ENCODE measurements around the gene EXOC6B.

EXOC6B gene

GRCh38 chr2:72780477-72780876 lies 45.4 kb downstream of the EXOC6B start:
- Mint-ChIP-seq H3K36me3 (peaks cover 14% of the 10 kb centered on the region), H3K27ac (no peak overlapping the region), H3K27me3 (no peaks in the 10 kb centered on the region), H3K4me1 (peaks cover 4% of the 10 kb centered on the region), H3K9me3 (no peaks in the 10 kb centered on the region), H3K4me3 (no peak overlapping the region)

- no peak overlapping the region for H3K4me3 Mint-ChIP-seq
- no peak overlapping the region for H3K27ac Mint-ChIP-seq
Measured at GRCh38 chr2:72779495-72779894, 46.3 kb downstream of the EXOC6B start.

GRCh38 chr2:72778410-72778809 lies 47.4 kb downstream of the EXOC6B start:
- no peak overlapping the region for H3K27ac Mint-ChIP-seq
- H3K36me3 Mint-ChIP-seq, result peaks cover 2% of the 10 kb centered on the region
- peaks cover 4% of the 10 kb centered on the region for H3K4me1 Mint-ChIP-seq
- no peaks in the 10 kb centered on the region for H3K27me3 Mint-ChIP-seq
- H3K4me3 Mint-ChIP-seq, result no peak overlapping the region
- no peaks in the 10 kb centered on the region for H3K9me3 Mint-ChIP-seq

More at GRCh38 chr2:72779495-72779894, 46.3 kb downstream of the EXOC6B start:
- H3K9me3 Mint-ChIP-seq, result no peaks in the 10 kb centered on the region
- H3K4me1 Mint-ChIP-seq, result peaks cover 4% of the 10 kb centered on the region
- H3K27me3 Mint-ChIP-seq, result no peaks in the 10 kb centered on the region
- peaks cover 10% of the 10 kb centered on the region for H3K36me3 Mint-ChIP-seq

- no peaks in the 10 kb centered on the region for H3K36me3 Mint-ChIP-seq
- H3K4me1 Mint-ChIP-seq, result no peaks in the 10 kb centered on the region
- no peaks in the 10 kb centered on the region for H3K9me3 Mint-ChIP-seq
- no peak overlapping the region for H3K4me3 Mint-ChIP-seq
- no peak overlapping the region for H3K27ac Mint-ChIP-seq
- no peaks in the 10 kb centered on the region for H3K27me3 Mint-ChIP-seq
Measured at GRCh38 chr2:72770879-72771461, 54.9 kb downstream of the EXOC6B start.

GRCh38 chr2:72765997-72766609 lies 59.7 kb downstream of the EXOC6B start:
- Mint-ChIP-seq H3K27ac (no peak overlapping the region), H3K36me3 (peaks cover 12% of the 10 kb centered on the region), H3K9me3 (peaks cover 6% of the 10 kb centered on the region), H3K27me3 (no peaks in the 10 kb centered on the region), H3K4me3 (no peak overlapping the region), H3K4me1 (no peaks in the 10 kb centered on the region)

- peaks cover 6% of the 10 kb centered on the region for H3K9me3 Mint-ChIP-seq
- no peaks in the 10 kb centered on the region for H3K27me3 Mint-ChIP-seq
- no peak overlapping the region for H3K27ac Mint-ChIP-seq
- no peaks in the 10 kb centered on the region for H3K4me1 Mint-ChIP-seq
- peaks cover 20% of the 10 kb centered on the region for H3K36me3 Mint-ChIP-seq
- H3K4me3 Mint-ChIP-seq, result no peak overlapping the region
Measured at GRCh38 chr2:72762276-72762675, 63.6 kb downstream of the EXOC6B start.

GRCh38 chr2:72759755-72760154 lies 66.1 kb downstream of the EXOC6B start:
- Mint-ChIP-seq H3K9me3 (peaks cover 6% of the 10 kb centered on the region), H3K36me3 (peaks cover 20% of the 10 kb centered on the region), H3K4me3 (no peak overlapping the region), H3K4me1 (no peaks in the 10 kb centered on the region), H3K27me3 (no peaks in the 10 kb centered on the region), H3K27ac (no peak overlapping the region)

GRCh38 chr2:72757177-72757775 lies 68.6 kb downstream of the EXOC6B start:
- peaks cover 12% of the 10 kb centered on the region for H3K36me3 Mint-ChIP-seq
- no peak overlapping the region for H3K4me3 Mint-ChIP-seq
- H3K4me1 Mint-ChIP-seq, result no peaks in the 10 kb centered on the region
- no peak overlapping the region for H3K27ac Mint-ChIP-seq
- H3K27me3 Mint-ChIP-seq, result no peaks in the 10 kb centered on the region
- H3K9me3 Mint-ChIP-seq, result no peaks in the 10 kb centered on the region

GRCh38 chr2:72755647-72756423 lies 70.0 kb downstream of the EXOC6B start:
- H3K4me1 Mint-ChIP-seq, result no peaks in the 10 kb centered on the region
- peaks cover 7% of the 10 kb centered on the region for H3K36me3 Mint-ChIP-seq
- no peak overlapping the region for H3K4me3 Mint-ChIP-seq
- H3K27me3 Mint-ChIP-seq, result no peaks in the 10 kb centered on the region
- no peaks in the 10 kb centered on the region for H3K9me3 Mint-ChIP-seq
- H3K27ac Mint-ChIP-seq, result no peak overlapping the region

GRCh38 chr2:72754628-72755320 lies 71.1 kb downstream of the EXOC6B start:
- Mint-ChIP-seq H3K4me1 (no peaks in the 10 kb centered on the region), H3K4me3 (no peak overlapping the region), H3K36me3 (peaks cover 3% of the 10 kb centered on the region), H3K9me3 (no peaks in the 10 kb centered on the region), H3K27me3 (no peaks in the 10 kb centered on the region), H3K27ac (no peak overlapping the region)

GRCh38 chr2:72750977-72751639 lies 74.7 kb downstream of the EXOC6B start:
- H3K4me3 Mint-ChIP-seq, result no peak overlapping the region
- H3K36me3 Mint-ChIP-seq, result no peaks in the 10 kb centered on the region
- H3K27me3 Mint-ChIP-seq, result no peaks in the 10 kb centered on the region
- H3K4me1 Mint-ChIP-seq, result no peaks in the 10 kb centered on the region
- no peak overlapping the region for H3K27ac Mint-ChIP-seq
- no peaks in the 10 kb centered on the region for H3K9me3 Mint-ChIP-seq

GRCh38 chr2:72750466-72750865 lies 75.4 kb downstream of the EXOC6B start:
- Mint-ChIP-seq H3K4me1 (peaks cover 3% of the 10 kb centered on the region), H3K4me3 (no peak overlapping the region), H3K36me3 (no peaks in the 10 kb centered on the region), H3K27ac (no peak overlapping the region), H3K27me3 (no peaks in the 10 kb centered on the region), H3K9me3 (no peaks in the 10 kb centered on the region)

GRCh38 chr2:72747344-72747743 lies 78.5 kb downstream of the EXOC6B start:
- H3K27me3 Mint-ChIP-seq, result no peaks in the 10 kb centered on the region
- H3K4me3 Mint-ChIP-seq, result no peak overlapping the region
- peaks cover 3% of the 10 kb centered on the region for H3K4me1 Mint-ChIP-seq
- H3K27ac Mint-ChIP-seq, result no peak overlapping the region
- no peaks in the 10 kb centered on the region for H3K36me3 Mint-ChIP-seq
- H3K9me3 Mint-ChIP-seq, result no peaks in the 10 kb centered on the region

GRCh38 chr2:72745679-72746368 lies 80.0 kb downstream of the EXOC6B start:
- H3K4me1 Mint-ChIP-seq, result peaks cover 3% of the 10 kb centered on the region
- H3K36me3 Mint-ChIP-seq, result no peaks in the 10 kb centered on the region
- H3K27me3 Mint-ChIP-seq, result no peaks in the 10 kb centered on the region
- no peaks in the 10 kb centered on the region for H3K9me3 Mint-ChIP-seq
- H3K4me3 Mint-ChIP-seq, result no peak overlapping the region
- no peak overlapping the region for H3K27ac Mint-ChIP-seq

- Mint-ChIP-seq H3K27me3 (no peaks in the 10 kb centered on the region), H3K36me3 (peaks cover 1% of the 10 kb centered on the region), H3K4me1 (peaks cover 3% of the 10 kb centered on the region), H3K27ac (no peak overlapping the region), H3K4me3 (no peak overlapping the region), H3K9me3 (no peaks in the 10 kb centered on the region)
Measured at GRCh38 chr2:72744049-72744448, 81.8 kb downstream of the EXOC6B start.
